Kidney tubule cell (primary cell): ENCODE results near the gene ISG20.
"Not testable (repeated sequence)": the region's sequence is repeated elsewhere in the genome, so short reads cannot be mapped to it uniquely, and the experiment has no call there.

Experiments
- DNase-seq: peaks from one replicate; pipeline ENCODE4 v3.0.0-alpha.2; 2018; ENCODE audit warnings: low spot score

The ISG20 gene

GRCh38 chr15:88618686-88619085 is 20.1 kb upstream of the ISG20 start:
- DNase-seq: no peak

DNA sequence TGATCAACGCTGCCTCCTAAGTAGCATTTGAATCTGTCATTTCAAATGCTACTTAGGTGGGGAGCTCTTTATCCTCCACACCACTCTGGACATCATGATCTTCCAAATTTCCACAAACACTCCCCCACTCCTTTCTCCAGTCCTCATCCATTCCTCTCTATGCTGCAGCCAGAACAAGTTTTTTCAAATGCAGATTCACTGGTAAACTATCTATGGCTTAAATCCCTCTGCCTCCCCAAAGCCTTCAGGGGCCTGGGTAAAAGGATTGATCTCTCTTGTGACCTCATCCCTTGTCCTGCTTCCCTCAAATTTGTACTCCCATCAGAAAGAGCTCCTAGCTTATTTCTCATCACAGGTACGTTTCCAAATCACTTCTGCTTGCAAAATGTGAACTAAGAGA is 19.0 kb upstream of the ISG20 start:
- no peak for DNase-seq

DNA sequence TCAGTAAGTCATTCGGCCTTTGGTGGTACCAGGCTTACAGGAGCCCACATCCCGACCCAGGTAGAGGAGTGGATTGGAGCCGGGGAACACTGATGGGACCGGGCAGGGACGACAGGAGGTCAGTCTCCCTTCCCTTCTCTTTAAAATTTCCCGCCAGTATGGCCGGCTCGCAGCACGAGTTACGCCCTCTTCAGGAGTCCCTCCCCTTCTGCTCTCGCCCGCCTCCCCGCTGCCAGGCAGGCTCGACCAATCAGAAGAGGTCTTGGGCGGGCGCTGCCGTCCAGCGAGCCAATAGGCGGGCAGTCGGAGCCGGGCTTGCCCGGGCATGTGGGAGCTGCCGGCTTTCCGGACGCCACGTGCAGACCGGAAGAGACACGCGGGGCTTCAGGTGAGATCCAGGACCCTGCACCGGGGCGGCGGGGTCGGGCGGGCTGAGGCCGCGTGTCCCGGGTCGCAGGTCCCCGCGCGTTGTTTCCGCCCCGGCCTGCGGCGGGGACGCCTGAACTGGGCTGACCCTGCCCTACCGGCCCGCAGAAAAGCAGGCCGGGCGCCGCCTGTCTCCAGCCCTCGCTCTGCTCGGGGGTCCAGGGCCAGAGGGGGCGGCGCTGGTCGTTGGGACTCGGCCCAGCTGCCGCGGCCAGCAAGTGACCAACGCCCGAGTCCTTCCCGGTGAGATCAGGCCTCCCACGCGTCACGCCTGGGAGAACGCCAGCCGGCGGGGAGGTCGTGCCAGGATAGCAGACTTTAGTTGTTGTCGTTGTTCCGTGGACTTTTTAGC is 17.6 kb upstream of the ISG20 start, which contains the start of gene AEN:
TSS of gene AEN (plus strand) at position 346 of the 778 bp plus-strand sequence. CDS start 4,870 bp downstream, outside the sequence.
- peak; percentile 97 for DNase-seq

- peak; percentile 54 for DNase-seq
These were observed 16.8 kb upstream of the ISG20 start for GRCh38 chr15:88621789-88622604.

DNA sequence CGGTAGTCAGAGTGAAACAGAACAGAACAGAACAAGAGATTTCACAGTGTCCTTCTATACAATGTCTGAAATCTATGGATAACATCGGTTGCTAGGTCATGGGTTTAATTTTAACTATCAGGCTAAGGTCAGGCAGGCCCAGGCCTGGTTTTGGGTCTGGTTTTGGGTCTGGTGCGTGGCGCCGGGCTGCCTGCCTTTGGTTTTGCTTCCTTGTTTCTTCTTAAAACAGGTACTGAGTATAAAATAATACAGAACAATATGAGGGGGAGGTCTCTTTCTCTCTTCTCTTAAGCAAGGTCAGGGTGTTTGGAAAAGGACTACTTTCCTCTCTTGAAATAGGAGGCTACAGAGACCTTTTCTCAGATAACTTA is 16.2 kb upstream of the ISG20 start:
- DNase-seq: no peak

DNA sequence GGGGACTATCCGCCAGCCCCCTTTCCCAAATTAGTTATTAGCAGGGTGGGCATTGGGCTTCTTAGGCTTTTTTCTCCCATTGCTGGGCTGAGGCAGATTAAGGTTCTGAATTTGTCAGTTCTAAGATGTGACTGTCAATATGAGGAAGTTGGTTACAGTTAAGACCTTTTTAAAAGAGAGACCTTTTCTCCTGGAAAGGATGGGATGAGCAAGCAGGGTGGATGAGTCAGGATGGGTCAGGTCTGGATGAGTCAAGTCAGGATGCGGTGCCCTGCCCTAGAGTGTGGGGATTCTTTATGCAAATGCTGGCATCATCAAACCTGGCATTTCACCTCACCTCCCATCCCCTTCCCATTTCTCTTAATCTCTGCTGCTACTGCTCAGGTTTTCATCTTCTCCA is 15.8 kb upstream of the ISG20 start:
- DNase-seq: peak; percentile 94

DNA sequence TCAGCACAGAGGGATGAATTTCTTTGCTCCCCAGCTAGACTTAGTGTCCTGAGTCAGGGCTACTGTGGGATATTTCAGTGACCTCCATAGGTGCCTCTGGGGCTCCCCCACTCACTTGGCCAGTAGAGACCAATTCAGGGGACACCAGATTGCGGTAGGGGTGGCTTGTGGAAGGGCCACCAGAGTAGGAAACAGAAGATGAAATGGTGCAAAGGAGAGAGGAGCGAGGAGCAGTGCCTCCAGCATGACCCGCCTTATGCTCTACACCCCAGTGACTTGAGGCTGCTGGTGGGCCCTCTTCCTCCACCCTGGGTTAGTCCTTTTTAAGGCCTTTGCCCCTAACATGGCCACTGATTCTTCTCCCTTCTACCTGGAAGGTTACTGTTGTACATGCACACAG is 15.2 kb upstream of the ISG20 start:
- no peak for DNase-seq

- no peak for DNase-seq
These were observed 14.5 kb upstream of the ISG20 start for GRCh38 chr15:88624156-88624970.

DNA sequence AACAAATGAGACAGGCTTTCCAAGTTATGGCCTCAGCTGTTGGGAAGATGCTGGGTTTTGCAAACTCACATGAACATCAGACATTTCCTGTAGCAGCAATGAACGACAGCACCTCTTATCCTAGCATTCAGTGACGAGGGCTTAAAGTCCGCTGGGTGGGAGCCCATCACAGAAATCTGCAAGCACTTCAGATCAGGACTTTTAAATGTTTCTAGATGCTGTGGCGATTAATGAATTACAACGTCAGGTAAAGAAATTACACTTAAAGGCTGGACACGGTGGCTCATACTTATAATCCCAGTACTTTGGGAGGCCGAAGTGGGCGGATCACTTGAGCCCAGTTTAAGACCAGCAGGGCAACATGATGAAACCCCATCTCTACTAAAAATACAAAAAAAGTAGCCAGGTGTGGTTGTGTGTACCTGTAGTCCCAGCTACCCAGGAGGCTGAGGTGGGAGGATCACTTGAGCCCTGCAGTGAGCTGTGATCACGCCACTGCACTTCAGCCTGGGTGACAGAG is 13.8 kb upstream of the ISG20 start:
- DNase-seq: no peak

DNA sequence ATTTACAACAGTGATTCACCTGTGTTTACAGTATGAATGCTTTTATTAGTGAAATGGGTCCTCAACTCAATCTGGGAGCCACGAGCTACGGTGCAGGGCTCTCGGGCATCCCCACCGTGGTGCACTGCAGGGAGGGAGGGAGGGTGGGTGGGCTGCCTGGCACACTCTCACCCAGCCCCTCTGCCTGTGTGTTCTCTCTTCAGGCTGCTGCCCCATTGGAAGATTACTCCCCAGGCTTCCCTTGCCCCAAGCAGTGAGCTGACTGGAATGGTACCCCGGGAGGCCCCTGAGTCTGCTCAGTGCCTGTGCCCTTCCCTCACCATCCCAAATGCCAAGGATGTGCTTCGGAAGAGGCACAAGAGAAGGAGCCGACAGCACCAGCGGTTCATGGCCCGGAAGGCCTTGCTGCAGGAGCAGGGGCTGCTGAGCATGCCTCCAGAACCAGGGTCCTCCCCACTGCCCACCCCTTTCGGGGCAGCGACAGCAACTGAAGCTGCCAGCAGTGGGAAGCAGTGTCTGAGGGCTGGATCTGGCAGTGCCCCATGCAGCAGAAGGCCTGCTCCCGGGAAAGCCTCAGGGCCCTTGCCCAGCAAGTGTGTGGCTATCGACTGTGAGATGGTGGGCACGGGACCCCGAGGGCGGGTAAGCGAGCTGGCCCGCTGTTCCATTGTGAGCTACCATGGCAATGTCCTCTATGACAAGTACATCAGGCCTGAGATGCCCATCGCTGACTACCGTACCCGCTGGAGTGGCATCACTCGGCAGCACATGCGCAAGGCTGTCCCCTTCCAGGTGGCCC is 12.7 kb upstream of the ISG20 start:
- no peak for DNase-seq

DNA sequence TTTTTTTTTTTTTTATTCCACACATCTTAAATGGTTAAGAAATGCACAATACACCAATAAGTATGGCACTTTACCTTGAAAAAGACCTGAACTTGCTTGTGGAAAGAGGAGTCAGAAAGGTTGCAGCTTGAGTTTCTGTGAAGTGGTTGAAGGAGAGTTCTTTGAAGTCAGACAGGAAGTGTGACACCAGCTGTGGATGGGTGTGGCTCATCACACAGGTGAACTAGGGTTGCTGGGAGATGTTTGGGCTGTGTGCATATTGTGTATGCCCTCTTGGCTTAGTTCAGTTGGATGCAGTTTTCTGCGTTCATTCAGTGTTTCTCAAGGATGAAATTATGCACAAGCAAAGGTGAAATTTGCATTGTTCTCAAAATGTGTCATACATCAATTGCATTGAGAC is 11.4 kb upstream of the ISG20 start:
- DNase-seq: no peak

DNA sequence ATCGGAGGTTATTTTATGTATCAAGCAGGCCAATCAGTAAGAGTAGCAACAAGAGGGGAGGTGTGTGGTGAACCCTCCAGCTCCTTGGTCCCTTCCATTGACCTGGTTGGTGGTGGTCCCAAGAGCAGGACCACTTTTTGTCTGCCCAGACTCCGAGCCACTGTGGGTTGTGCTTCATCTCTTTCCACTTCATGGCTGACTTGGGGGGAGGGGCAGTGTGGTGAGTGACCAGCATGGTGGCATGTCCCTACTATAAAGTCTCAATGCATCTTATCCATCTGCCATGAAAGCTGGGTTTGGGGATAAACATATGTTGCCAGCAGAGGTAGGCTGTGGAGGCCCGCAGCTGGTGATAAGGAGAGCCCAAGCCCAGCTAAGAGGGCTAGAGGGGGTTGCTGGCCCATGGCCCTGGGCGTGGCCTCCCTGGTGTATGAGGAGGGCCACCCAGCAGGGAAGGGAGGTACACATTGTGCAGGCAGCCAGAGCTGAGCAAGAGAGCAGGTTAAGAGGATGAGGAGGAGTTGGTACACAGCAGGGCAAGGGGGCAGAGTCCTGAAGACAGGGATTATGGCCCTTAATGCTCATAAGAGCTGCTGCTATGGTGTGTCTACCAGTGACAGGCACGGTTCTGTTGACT is 10.7 kb upstream of the ISG20 start:
- no peak for DNase-seq

DNA sequence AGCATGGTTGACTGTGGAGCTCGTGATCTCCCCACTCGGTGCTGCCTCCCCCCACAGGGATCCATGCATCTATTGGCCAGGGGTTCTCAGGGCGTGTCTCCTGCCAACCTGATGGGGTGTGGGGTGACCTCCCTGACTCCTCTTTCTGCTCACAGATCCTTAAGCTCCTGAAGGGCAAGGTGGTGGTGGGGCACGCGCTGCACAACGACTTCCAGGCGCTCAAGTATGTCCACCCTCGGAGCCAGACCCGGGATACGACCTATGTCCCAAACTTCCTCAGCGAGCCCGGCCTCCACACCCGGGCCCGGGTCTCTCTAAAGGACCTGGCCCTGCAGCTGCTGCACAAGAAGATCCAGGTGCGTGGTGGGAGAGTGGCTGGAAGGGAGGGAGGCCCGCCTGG is 9.7 kb upstream of the ISG20 start:
- DNase-seq: no peak

GRCh38 chr15:88630141-88630721 is 8.6 kb upstream of the ISG20 start:
- DNase-seq: peak; percentile 28

- no peak for DNase-seq
These were observed 7.9 kb upstream of the ISG20 start for GRCh38 chr15:88630798-88631463.

DNA sequence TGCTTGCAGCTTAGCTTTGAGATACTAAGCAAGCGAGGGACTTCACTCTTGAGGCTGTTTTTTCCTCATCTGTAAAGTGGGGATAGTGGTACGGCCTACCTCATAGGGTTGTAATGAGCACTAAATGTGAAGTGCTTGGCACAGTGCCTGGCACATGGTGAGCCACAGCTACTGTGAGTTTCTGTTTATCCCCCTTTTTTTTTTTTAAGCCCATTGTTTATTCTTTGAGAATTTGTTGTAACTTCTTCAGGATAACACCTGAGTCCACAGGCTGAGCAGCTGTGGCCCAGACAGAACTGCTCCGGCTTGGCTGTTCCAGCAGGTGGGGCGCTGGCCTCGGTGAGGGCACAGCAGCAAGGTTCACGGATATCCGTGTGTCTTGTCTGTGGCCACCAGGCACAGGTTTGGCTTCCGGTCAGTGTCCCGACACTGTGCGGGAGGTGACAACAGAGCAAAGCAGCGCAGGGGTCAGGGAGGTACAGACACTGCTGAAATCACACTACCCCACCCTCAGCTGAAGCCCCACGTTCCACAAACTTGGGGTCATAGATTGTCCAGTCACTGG is 7.3 kb upstream of the ISG20 start:
- DNase-seq: no peak

- not testable (repeated sequence) for DNase-seq
These were observed 6.0 kb upstream of the ISG20 start for GRCh38 chr15:88632797-88633196.

GRCh38 chr15:88634449-88634848 is 4.4 kb upstream of the ISG20 start:
- no peak for DNase-seq

GRCh38 chr15:88635318-88635717 is 3.5 kb upstream of the ISG20 start:
- DNase-seq: no peak

DNA sequence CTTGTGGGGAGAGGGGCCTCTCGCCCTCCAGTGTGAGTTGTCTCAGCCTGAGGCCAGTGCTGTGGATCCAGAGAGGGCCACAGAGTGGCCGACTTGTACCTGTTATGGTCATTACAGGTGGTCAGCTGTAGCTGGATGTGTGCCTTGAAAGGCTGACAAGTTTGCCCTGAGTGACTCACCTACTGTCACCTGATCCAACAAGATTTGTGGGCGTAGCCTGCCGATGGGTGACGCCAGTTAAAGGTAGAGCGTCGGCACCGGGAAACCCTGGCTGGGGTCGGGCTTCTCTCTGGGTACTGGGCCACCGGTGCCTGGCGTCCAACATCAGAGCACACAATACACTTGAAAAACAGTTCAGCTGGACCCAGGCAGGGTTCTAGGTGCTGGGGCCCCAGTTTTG is 2.8 kb upstream of the ISG20 start:
- peak; percentile 46 for DNase-seq
